ENCODE data around the gene U2AF2.

GRCh38 chr19:55635856-55636440 lies 18.9 kb upstream of the U2AF2 start:
- TF ChIP-seq CTCF (IDR thresholded peaks at IDR 0.05) (no peak), POLR2A (IDR thresholded peaks at IDR 0.05) (no peak)
